Chondrocyte (in vitro differentiated cells): ENCODE results near the gene JOSD2. TPM values are rescaled to one million over a fixed set of nuclear protein-coding genes. Genes with fewer than 3 reads are reported as not detected.

Source experiments
- DNase-seq: peaks from one replicate; pipeline ENCODE4 v3.0.0; 2021; ENCODE audit warnings: mixed read lengths, low spot score
- H3K27ac Mint-ChIP-seq: one replicate; pipeline ENCODE4 v1.8.0; 2021; ENCODE audit warnings: mild to moderate bottlenecking, moderate library complexity, mixed read lengths; ENCODE audit not compliant: unreplicated experiment
- H3K27me3 Mint-ChIP-seq: 2 replicates; pipeline ENCODE4 v1.8.0; 2021; ENCODE audit warnings: low read depth, mixed read lengths
- H3K36me3 Mint-ChIP-seq: 2 replicates; pipeline ENCODE4 v1.8.0; 2021; ENCODE audit warnings: low read depth, mixed read lengths
- H3K4me1 Mint-ChIP-seq: 2 replicates; pipeline ENCODE4 v1.8.0; 2021; ENCODE audit warnings: low read depth, mild to moderate bottlenecking, mixed read lengths
- H3K4me3 Mint-ChIP-seq: one replicate; pipeline ENCODE4 v1.8.0; 2021; ENCODE audit warnings: mild to moderate bottlenecking, moderate library complexity, mixed read lengths; ENCODE audit not compliant: unreplicated experiment
- H3K9me3 Mint-ChIP-seq: 2 replicates; pipeline ENCODE4 v1.8.0; 2021; ENCODE audit warnings: low read depth, mixed read lengths
- CTCF ChIP-seq: fragments of 200-600 bp; sonication (generic); IDR thresholded peaks from 2 replicates; pipeline ENCODE4 v1.5.0; 2021; ENCODE audit warnings: antibody characterized with exemption, mild to moderate bottlenecking, moderate library complexity
- total RNA-seq: library from RNA; stranded (reverse); gene quantifications from 3 replicates; pipeline ENCODE4 v1.2.1, GENCODE V29; 2021

Gene JOSD2
- total RNA-seq, 1 donor from 2014 or later = 44.7 TPM

DNA sequence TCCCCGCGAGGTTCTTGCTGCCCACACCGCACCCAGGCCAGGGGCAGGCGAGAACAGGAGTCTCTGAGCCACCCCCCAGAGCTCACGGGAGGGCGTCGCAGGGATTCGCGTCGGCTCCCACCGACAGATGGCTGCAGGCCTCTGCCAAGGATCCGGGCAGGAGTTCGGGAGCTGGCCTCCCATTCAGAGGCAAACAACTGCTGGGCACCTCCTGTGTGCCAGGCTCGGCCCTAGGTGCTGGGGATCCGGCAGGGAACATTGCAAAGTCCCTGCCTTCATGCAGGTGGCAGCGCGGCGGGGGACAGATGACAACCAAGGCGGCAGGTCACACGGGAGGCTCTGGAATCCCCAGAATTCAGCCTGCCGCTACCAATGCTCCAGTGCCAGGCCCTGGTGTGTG, 32.0 kb upstream of the JOSD2 start:
- no peaks in the 10 kb centered on the region for H3K9me3 Mint-ChIP-seq
- TF ChIP-seq CTCF = no peak
- no peaks in the 10 kb centered on the region for H3K27me3 Mint-ChIP-seq
- H3K4me1 Mint-ChIP-seq = peaks cover 8% of the 10 kb centered on the region
- no peak overlapping the region for H3K4me3 Mint-ChIP-seq
- no peak overlapping the region for H3K27ac Mint-ChIP-seq
- no peaks in the 10 kb centered on the region for H3K36me3 Mint-ChIP-seq
- no peak for DNase-seq

GRCh38 chr19:50537769-50538230, 26.8 kb upstream of the JOSD2 start:
- Mint-ChIP-seq H3K4me1 (no peaks in the 10 kb centered on the region), H3K27ac (no peak overlapping the region), H3K4me3 (no peak overlapping the region), H3K36me3 (peaks cover 4% of the 10 kb centered on the region), H3K9me3 (peaks cover 8% of the 10 kb centered on the region), H3K27me3 (peaks cover 2% of the 10 kb centered on the region)
- TF ChIP-seq CTCF = peak; percentile 89
- no peak for DNase-seq

- H3K27me3 Mint-ChIP-seq = peaks cover 2% of the 10 kb centered on the region
- H3K9me3 Mint-ChIP-seq = peaks cover 13% of the 10 kb centered on the region
Measured at GRCh38 chr19:50537306-50537685, 26.3 kb upstream of the JOSD2 start.

DNA sequence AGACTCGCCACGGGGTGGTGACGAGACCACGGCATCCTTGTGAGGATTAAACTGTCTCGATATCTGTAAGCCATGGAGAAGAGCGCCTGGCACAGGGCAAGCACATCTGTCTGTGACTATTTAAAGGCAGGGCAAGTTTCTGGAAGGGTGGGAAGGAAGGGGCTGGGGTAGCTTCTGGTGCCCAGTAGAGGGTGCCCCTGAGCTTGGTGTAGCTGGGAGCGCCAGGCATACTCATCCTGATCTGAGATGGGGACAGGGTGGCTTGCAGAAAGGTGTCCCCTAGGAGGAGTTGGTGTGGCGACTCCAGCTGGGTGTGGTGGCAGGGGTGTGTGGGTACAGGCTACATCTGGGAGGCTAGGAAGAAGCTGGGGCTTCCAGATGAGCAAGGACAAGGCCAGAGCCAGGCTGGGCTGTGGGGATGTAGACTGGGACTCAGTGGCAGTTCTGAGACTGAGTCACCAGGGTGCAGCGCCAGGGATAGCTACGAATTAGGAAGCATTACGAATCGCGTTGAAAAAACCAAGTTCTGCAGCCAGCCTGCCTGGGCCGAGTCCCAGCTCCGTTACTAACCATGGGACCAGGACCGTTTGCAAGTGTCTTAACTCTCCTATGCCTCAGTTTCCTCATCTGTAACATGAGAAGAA, 25.8 kb upstream of the JOSD2 start:
- peaks cover 15% of the 10 kb centered on the region for H3K9me3 Mint-ChIP-seq
- peaks cover 2% of the 10 kb centered on the region for H3K27me3 Mint-ChIP-seq
- no peak for TF ChIP-seq CTCF
- DNase-seq = no peak
- no peak overlapping the region for H3K27ac Mint-ChIP-seq
- H3K4me1 Mint-ChIP-seq = no peaks in the 10 kb centered on the region
- peaks cover 4% of the 10 kb centered on the region for H3K36me3 Mint-ChIP-seq
- no peak overlapping the region for H3K4me3 Mint-ChIP-seq

More at GRCh38 chr19:50537306-50537685, 26.3 kb upstream of the JOSD2 start:
- Mint-ChIP-seq H3K36me3 (peaks cover 4% of the 10 kb centered on the region), H3K4me3 (no peak overlapping the region), H3K4me1 (no peaks in the 10 kb centered on the region), H3K27ac (no peak overlapping the region)
- no peak for DNase-seq
- no peak for TF ChIP-seq CTCF

- DNase-seq = no peak
- Mint-ChIP-seq H3K27me3 (peaks cover 4% of the 10 kb centered on the region), H3K27ac (no peak overlapping the region), H3K36me3 (peaks cover 4% of the 10 kb centered on the region), H3K9me3 (peaks cover 15% of the 10 kb centered on the region), H3K4me1 (no peaks in the 10 kb centered on the region), H3K4me3 (no peak overlapping the region)
- no peak for TF ChIP-seq CTCF
Measured at GRCh38 chr19:50535672-50536187, 24.7 kb upstream of the JOSD2 start.
